ENCODE results near the gene CCDC197.

CCDC197 gene

GRCh38 chr14:94049625-94050023 lies 52.5 kb downstream of the CCDC197 start:
- no peaks in the 10 kb centered on the region for H3F3A ChIP-seq (ENCODE audit: insufficient read depth)
- H3K4me3 ChIP-seq (ENCODE audit: insufficient read depth, low read length, poor library complexity, severe bottlenecking): no peak overlapping the region
- H3K9me2 ChIP-seq (replicated peaks; ENCODE audit: insufficient read depth, low read length): no peaks in the 10 kb centered on the region
- no peaks in the 10 kb centered on the region for H4K20me1 ChIP-seq (ENCODE audit: low read depth, low read length)
- no peaks in the 10 kb centered on the region for H3K9me3 ChIP-seq (ENCODE audit: insufficient read depth, low read length)
- H3K4me2 ChIP-seq (ENCODE audit: low read depth, low read length, poor library complexity, severe bottlenecking): no peak overlapping the region
- H3K9ac ChIP-seq (ENCODE audit: low read length): no peak overlapping the region
- H3K79me2 ChIP-seq (ENCODE audit: insufficient read depth, low read length): no peaks in the 10 kb centered on the region
- TF ChIP-seq CTCF (IDR thresholded peaks at IDR 0.05; ENCODE audit: insufficient read depth, low read length, poor library complexity, severe bottlenecking) (no peak), EZH2phosphoT487 (conservative IDR thresholded peaks at IDR 0.05; ENCODE audit: low read length) (no peak)
- H3K27ac ChIP-seq (ENCODE audit: low read depth, low read length): no peak overlapping the region
- peaks cover 12% of the 10 kb centered on the region; the same call in 1 of the 2 replicates for H3K36me3 ChIP-seq (ENCODE audit: low read length)
- no peak overlapping the region for H2AFZ ChIP-seq (ENCODE audit: low read depth, low read length, severe bottlenecking)
- no peaks in the 10 kb centered on the region for H3K27me3 ChIP-seq (ENCODE audit: low read length)

- no peak overlapping the region for H3K9ac ChIP-seq (ENCODE audit: low read length)
- H3K27ac ChIP-seq (ENCODE audit: low read depth, low read length): no peak overlapping the region
- H3K36me3 ChIP-seq (ENCODE audit: low read length): peaks cover 12% of the 10 kb centered on the region; the same call in 1 of the 2 replicates
- H3K4me2 ChIP-seq (ENCODE audit: low read depth, low read length, poor library complexity, severe bottlenecking): no peak overlapping the region
- H4K20me1 ChIP-seq (ENCODE audit: low read depth, low read length): no peaks in the 10 kb centered on the region
- H2AFZ ChIP-seq (ENCODE audit: low read depth, low read length, severe bottlenecking): no peak overlapping the region
- no peaks in the 10 kb centered on the region for H3K9me3 ChIP-seq (ENCODE audit: insufficient read depth, low read length)
- H3F3A ChIP-seq (ENCODE audit: insufficient read depth): no peaks in the 10 kb centered on the region
- H3K4me3 ChIP-seq (ENCODE audit: insufficient read depth, low read length, poor library complexity, severe bottlenecking): no peak overlapping the region
- H3K9me2 ChIP-seq (replicated peaks; ENCODE audit: insufficient read depth, low read length): no peaks in the 10 kb centered on the region
- no peaks in the 10 kb centered on the region for H3K79me2 ChIP-seq (ENCODE audit: insufficient read depth, low read length)
- TF ChIP-seq EZH2phosphoT487 (conservative IDR thresholded peaks at IDR 0.05; ENCODE audit: low read length): no peak
- TF ChIP-seq CTCF (IDR thresholded peaks at IDR 0.05; ENCODE audit: insufficient read depth, low read length, poor library complexity, severe bottlenecking): no peak
- no peaks in the 10 kb centered on the region for H3K27me3 ChIP-seq (ENCODE audit: low read length)
Observed at GRCh38 chr14:94050231-94050880, 53.3 kb downstream of the CCDC197 start.

GRCh38 chr14:94051115-94051514 lies 54.0 kb downstream of the CCDC197 start:
- no peaks in the 10 kb centered on the region for H3F3A ChIP-seq (ENCODE audit: insufficient read depth)
- H3K9me2 ChIP-seq (replicated peaks; ENCODE audit: insufficient read depth, low read length): no peaks in the 10 kb centered on the region
- H3K4me3 ChIP-seq (ENCODE audit: insufficient read depth, low read length, poor library complexity, severe bottlenecking): no peak overlapping the region
- no peak overlapping the region for H3K27ac ChIP-seq (ENCODE audit: low read depth, low read length)
- H3K9ac ChIP-seq (ENCODE audit: low read length): no peak overlapping the region
- TF ChIP-seq EZH2phosphoT487 (conservative IDR thresholded peaks at IDR 0.05; ENCODE audit: low read length) (no peak), CTCF (IDR thresholded peaks at IDR 0.05; ENCODE audit: insufficient read depth, low read length, poor library complexity, severe bottlenecking) (no peak)
- H3K27me3 ChIP-seq (ENCODE audit: low read length): no peaks in the 10 kb centered on the region
- H3K4me2 ChIP-seq (ENCODE audit: low read depth, low read length, poor library complexity, severe bottlenecking): no peak overlapping the region
- H3K79me2 ChIP-seq (ENCODE audit: insufficient read depth, low read length): no peaks in the 10 kb centered on the region
- H3K9me3 ChIP-seq (ENCODE audit: insufficient read depth, low read length): no peaks in the 10 kb centered on the region
- H3K36me3 ChIP-seq (ENCODE audit: low read length): peaks cover 14% of the 10 kb centered on the region; the same call in 1 of the 2 replicates
- H4K20me1 ChIP-seq (ENCODE audit: low read depth, low read length): no peaks in the 10 kb centered on the region
- no peak overlapping the region for H2AFZ ChIP-seq (ENCODE audit: low read depth, low read length, severe bottlenecking)

All from SU-DHL-6 (cell line).